SIG-M5 treated with dmso at 0.1 percent for 504 hours (cell line): Measurements from ENCODE around the gene GRB10.
"Not testable (repeated sequence)": the region's sequence is repeated elsewhere in the genome, so short reads cannot be mapped to it uniquely, and the experiment has no call there.

ENCODE experiments used
- DNase-seq: peaks from one replicate; lab custom pipeline; 2025; ENCODE audit not compliant: unreplicated experiment; lab: John Stamatoyannopoulos, UW

The GRB10 gene

GRCh38 chr7:50779427-50779826, 3.3 kb downstream of the GRB10 start:
- DNase-seq, result no peak

- no peak for DNase-seq
These were observed 4.5 kb downstream of the GRB10 start for GRCh38 chr7:50778189-50778588.

GRCh38 chr7:50775836-50776235, 6.9 kb downstream of the GRB10 start:
- no peak for DNase-seq

- no peak for DNase-seq
These were observed 7.5 kb downstream of the GRB10 start for GRCh38 chr7:50775231-50775630.

- DNase-seq, result no peak
These were observed 8.4 kb downstream of the GRB10 start for GRCh38 chr7:50774319-50774718.

- not testable (repeated sequence) for DNase-seq
These were observed 9.6 kb downstream of the GRB10 start for GRCh38 chr7:50773071-50773470.

GRCh38 chr7:50771120-50772002, 11.3 kb downstream of the GRB10 start:
- no peak for DNase-seq

GRCh38 chr7:50768485-50769474, 13.9 kb downstream of the GRB10 start:
- DNase-seq, result no peak

GRCh38 chr7:50766849-50767207, 15.9 kb downstream of the GRB10 start:
- DNase-seq, result no peak

- DNase-seq, result no peak
These were observed 16.4 kb downstream of the GRB10 start for GRCh38 chr7:50766106-50766848.

GRCh38 chr7:50762337-50762736, 20.4 kb downstream of the GRB10 start:
- DNase-seq, result no peak

GRCh38 chr7:50761713-50762112, 21.0 kb downstream of the GRB10 start:
- DNase-seq, result no peak

- DNase-seq, result no peak
These were observed 24.8 kb downstream of the GRB10 start for GRCh38 chr7:50757703-50758390.

- DNase-seq, result no peak
These were observed 26.5 kb downstream of the GRB10 start for GRCh38 chr7:50756180-50756579.

GRCh38 chr7:50754684-50755083, 28.0 kb downstream of the GRB10 start:
- DNase-seq, result no peak

- no peak for DNase-seq
These were observed 28.5 kb downstream of the GRB10 start for GRCh38 chr7:50754241-50754640.

GRCh38 chr7:50752422-50752821, 30.3 kb downstream of the GRB10 start:
- DNase-seq, result no peak

GRCh38 chr7:50751146-50751545, 31.6 kb downstream of the GRB10 start:
- no peak for DNase-seq

- no peak for DNase-seq
These were observed 32.8 kb downstream of the GRB10 start for GRCh38 chr7:50749896-50750295.

- DNase-seq, result no peak
These were observed 34.2 kb downstream of the GRB10 start for GRCh38 chr7:50748472-50748871.

GRCh38 chr7:50745835-50746234, 36.9 kb downstream of the GRB10 start:
- DNase-seq, result no peak
